Activated naive CD4-positive, alpha-beta T cell treated with anti-CD3 and anti-CD28 coated beads, Interleukin-2, amount 50 U/mL, for 16 hours (primary cell): ENCODE results near the gene DDO.
"Not testable (repeated sequence)": the region's sequence is repeated elsewhere in the genome, so short reads cannot be mapped to it uniquely, and the experiment has no call there.

Source experiments
- DNase-seq: peaks from one replicate; pipeline ENCODE4 v3.0.0-alpha.2; 2020

DDO gene

DNA sequence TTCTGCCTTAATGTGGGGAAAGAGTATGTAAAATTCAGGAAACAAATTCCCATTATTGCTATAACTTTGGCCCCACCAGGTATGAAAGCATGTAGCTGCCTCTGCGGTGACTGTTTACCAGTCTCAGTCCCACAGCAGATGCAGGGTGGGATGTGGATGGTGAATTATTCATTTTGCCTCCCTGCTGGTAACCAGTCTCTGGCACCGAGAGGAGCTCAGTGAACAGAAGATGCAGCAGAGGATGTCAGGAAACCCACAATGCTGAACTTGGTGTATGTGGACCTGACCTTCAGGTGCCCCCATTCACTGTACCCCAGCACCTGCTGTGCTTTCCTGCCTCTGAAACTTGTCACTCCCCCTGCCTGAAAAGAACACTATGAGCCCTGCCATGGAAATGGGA is 48.4 kb downstream of the DDO start:
- DNase-seq: no peak

DNA sequence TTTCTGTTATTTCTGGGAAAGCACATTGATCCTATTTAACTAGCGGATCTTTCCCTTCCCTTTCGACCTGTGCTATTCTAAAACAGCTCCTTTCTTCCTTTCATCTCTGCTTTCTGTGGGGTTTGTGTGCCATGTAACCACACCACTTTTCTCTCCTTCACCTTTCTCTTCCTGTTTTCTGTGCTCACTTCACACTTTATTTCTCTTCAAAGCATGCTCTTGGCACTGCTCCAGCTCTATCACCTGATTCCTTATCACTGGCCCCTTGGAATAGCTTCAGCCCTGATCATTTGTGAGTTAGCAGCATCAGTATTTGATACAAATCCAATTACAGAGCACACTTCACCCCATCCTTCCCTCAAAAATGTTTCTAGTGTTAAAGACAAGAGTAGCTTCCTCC is 49.1 kb downstream of the DDO start:
- no peak for DNase-seq

DNA sequence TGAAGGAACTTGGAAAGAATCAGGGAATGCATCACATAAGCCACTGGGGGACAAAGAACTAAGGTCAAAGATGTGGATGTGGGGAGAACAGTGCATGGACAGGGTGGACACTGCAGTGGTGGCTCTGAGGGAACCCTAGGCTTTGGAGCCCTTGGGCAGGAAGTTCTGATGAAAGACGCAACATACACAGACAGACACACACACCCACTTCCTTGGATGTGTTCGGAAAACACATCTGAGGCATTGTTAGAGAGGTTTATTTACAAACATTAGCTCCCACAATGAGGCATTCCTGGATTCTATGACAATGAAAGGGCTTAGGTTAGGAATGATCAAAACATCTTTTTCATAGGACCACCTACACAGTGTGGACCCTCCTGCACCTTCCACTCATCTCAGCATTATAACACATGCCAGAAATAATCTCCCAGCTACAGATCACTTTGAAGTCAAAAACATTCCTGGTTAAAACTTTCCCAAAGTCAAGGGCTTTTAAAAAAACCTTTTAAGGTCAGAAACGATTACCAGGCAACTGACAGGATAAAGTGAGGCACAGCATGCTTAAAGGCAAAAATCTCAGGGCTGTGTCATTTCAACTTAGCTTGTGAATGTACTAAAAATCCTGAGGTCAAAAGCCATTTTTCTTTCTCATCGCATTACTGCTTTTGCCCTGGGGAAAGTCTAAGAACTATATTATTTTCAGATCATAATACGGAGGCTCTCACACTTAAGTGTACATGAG is 50.8 kb downstream of the DDO start:
- DNase-seq: no peak

DNA sequence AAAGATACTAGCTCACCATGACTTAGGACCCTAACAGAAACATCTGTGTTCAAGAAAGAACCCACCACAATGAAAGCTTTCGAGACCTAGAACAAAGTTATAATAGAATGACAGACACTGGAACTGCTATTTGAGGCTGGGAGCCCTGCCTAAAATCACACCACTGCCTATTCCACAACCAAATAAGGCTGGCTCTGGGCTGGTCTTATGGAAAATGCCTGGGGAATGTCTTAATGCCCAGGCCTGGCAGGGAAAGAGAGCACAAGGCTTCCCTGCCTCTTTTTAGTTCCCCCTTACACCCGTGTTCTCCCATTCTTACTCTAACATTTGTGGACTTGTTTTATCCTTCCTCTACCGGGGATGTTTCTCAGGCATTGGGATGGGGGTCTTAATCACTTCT is 51.6 kb downstream of the DDO start:
- no peak for DNase-seq

DNA sequence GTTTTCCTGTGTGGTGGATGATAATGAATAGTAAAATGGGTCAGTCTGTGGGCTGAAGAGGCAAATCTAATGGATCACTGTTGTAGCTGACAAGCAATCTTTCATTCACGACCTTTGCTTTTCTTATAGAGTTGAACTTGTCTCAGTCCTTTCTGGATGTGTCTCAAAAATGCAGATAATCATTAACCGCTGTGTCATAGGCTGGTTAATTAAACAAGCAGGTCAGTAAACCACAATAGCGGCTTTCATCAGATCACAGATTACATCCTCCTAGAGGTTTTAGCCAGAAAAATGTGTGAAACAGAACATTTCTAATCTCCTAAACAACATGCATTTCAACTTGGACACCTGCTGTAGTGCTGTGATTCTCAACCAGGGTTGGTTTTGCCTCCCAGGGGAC is 54.7 kb downstream of the DDO start:
- no peak for DNase-seq

DNA sequence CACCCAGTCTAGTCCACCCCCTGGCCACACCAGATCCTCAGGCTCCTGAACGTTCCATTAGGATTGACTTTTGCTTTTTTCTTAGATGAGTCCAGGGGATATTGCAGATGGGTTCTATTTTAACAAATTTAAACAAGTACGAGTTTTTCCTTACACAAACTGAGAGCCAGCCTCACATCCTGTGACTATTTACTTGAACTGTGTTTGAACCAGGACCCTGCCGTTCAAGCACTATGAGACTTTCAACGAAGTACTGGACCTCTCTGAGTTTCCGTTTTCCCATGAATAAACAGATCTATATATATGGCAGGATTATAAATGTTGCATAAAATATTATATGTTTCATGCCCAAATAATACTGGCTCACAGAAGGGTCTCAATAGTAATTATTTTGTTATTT is 55.8 kb downstream of the DDO start:
- DNase-seq: no peak

DNA sequence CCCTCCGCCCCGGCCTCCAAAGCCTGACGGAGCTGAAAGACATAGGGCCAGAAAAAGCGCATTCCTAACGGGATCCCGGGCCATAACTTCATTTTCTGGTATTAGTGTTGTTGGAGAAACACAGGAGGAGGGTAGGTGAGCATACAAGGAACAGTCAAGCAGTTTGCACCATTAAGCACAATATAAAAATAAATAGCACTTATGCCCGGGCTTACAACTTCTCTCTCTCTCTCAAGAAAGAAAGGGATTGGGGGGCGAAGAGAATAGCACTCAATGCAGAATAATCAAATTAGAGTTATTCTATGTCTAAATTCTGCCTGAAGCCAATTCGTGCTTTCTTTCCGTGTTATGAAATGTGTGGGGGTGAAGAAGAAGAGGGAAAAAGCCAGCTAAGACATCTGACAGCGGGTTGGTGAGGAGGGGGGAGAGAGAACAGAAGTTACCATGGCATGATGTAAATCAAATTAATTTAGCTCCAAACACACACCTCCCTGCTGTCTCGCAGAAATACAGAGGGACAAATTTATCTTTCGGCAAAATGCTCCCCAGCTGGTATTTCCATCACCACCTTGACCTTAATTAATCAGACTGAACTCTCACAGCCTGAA is 56.7 kb downstream of the DDO start:
- no peak for DNase-seq

DNA sequence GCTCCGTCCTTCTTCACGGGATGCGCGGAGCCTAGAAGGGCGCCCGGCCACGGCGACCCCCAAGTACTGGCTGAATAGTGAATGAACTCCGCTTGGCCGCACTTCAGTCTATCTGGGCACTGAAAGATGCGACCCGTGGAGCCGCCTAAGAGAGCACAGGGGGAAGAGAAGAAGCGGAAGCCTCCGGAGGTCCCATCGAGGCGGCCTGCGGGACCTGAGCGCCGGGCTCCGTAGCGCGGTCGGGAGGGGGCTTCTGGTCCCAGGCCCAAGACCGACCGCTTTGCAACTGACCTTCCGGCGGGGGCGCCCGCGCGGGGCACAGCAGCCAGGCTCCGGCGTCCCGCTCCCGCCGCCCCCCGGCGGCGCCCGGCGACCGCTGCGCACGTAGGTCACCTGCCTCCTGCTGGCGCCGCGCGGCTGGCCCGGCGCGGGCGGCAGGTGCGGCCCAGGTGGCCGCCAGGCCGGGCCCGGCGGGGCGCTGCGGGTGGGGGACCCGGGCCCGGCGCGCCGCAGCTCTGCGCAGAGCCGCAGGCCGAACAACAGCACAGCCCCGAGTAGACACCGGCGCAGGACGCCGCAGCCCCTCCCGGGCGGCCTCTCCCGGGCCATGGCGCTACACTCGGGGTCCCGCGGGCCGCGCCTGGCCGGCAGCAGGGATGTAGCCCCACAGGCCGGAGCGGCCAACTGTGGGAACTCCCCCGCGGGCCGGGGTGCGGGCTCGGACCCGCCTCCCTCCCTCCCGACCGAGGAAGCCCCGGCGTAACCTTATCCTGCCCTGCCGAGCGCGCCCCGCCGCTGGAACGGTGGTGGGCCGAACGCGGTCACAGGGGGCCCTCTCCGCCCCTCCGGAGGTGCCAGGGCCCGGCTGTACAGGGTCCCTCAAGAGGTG is 57.5 kb downstream of the DDO start, which contains the start of gene METTL24:
Gene METTL24 (minus strand): TSS at position 686 of the 889 bp plus-strand sequence. CDS start 77 bp downstream, at position 609.
- no peak for DNase-seq

DNA sequence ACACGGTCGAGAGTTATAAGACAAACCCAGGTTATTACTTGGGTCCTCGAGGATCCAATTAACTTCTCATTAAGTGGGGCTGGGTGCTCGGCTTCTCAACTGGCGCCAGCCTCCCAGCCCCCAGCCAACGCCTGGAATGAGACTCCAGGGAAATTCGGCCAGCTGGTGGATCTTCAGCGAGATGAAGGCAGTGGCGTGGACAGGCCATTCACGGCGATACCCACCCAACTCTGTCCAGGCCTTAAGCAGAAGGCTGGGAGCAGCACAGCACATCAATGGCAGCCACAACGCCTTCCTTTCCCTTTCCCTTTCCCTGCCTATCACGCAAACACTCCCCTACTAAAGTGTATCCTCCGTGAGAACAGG is 58.1 kb downstream of the DDO start:
- no peak for DNase-seq

DNA sequence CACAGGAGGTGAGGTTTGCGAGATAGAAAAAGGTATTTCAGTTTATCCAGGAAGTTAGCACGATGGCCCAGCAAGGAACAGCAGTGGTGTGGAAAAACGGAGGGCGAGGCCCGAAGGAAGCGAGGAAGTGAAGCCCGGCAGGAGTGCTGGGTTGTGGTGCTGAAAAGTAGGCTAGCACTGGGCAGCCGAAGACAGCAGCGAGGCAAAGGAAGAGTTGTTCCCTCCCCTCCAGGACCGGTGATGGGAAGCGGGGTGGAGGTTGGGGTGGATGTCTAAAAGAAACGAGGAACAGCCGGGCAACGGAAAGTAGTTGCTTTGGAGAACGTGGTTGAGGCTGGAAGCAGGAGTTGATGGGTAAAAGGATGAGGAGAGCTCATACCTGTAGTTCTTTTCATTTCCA is 58.6 kb downstream of the DDO start:
- DNase-seq: no peak

DNA sequence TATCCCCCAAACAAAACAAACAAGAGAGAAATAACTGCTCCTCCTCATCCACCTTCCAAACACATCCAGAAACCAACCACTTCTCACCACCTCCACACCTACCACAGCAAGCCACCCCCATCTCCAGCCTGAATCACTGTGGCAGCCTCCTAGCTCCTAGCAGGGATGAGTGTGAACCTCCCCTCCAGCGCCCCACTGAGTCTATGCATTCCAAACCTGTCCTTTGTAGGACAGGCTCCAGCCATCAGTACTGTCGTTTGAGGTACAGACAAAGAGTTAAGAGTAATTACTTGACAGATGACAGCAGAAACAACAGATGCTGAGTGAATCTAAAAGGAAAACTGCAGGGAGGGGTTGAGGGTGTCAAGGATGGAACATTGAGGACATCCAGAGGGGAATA is 59.6 kb downstream of the DDO start:
- no peak for DNase-seq

DNA sequence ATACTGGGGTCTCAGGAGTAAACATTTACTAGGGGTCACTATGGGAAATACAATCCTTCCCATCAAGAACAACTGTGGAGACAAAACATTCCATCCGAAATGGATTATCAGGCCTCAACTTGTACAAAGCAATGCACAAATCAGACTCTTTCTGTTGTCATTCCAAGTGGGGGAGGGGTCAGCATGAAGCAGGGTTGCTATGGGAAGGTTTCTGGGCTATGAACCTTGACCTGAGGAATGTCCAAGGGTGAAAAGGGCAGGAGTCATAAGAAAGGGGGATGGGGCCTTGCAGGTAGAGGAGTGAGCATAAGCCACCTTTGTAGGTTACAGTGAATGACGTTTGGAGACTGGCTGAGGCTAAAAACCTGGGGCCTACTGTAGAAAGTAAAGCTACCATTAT is 60.4 kb downstream of the DDO start:
- no peak for DNase-seq

DNA sequence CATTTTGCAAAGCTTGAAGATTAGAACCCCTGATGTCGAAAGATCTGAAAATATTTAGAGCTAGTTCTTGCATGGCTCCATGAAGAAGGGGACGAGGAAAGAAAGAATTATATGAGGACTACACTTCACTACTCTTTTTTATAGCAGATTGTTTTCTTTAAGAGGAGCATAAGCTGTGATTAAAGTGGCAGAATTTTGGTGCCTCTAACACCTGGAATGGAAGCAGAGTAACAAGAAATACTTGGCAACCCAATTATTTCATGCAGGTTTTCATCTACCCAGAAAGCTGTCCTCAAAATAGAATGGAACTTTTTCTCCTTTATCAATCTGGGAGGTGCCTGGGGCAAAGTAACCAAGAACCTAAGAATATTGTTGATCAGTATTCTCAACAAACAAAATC is 61.2 kb downstream of the DDO start:
- no peak for DNase-seq

DNA sequence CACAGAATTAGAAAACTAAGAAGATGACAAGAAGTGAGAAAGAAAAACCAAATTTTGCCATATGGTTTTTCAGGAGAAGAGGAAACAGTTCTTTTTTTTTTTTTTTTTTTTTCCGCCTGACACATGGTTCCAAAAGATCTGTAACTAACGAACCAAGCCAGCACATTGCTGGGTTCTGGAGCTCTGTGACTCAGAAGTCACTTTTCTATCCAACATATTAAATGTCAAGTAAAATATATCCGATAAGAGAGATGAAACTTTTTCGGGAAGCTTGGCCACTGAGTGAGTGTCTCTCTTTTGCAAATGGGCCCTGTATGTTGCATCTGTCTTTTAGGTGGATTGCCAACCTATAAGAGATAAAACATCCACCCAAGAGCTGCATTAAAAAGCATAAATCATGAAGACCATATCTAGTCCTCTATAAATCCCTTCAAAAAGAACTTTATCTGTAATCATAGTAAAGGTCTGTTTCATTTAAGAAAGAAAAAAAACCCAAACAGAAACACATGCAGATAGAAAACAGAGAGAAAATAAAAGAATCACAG is 61.8 kb downstream of the DDO start:
- DNase-seq: no peak

DNA sequence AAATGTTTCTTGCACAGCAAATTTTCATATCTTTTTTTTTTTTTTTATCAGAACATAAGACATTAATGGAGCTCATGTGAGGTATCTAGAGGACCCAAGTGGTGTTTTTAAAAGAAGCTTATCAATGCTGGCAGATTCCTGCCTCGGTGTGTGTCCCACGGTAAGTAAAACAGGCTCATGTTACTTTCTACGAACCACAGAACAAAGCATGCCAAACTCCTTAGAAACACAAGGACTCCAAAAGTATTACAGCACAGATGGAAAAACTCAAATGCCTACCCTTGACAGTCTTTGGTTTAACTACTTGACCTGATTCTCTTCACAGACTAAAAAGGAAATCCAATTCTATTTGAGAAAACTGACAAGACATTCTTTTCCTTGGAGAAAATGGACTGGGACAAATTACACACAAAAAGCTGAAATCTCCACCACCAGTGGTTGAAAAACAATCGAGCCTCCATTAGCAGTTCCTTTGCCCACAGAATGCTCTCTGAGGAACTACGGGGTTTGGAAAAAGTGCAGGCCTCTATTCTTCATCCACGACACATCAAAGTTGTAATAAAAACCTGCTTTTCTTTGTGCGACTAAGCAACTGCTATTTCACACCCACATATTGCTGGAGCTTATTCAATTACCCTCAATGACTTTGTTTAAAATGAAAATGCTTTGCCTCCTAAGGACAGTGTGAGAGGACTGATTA is 62.7 kb downstream of the DDO start:
- no peak for DNase-seq

DNA sequence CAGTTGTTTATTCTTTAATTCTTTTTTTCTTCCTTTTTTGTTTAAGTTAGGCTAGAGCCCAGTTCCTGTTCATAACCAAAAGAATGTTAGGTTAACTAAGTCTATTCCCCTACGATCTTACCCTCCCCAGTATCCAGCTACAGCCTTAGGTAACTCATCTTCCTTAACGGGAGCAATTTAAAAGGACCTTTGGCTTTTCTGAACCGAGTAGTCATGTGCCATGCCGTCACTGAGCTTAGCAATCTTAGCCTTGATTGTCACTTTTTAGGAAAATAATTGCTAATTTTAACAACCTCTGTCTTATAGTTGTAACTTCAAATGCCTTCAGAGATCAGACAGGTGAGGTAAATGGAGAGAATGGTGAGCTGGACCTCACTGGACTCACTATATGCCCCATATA is 63.4 kb downstream of the DDO start:
- no peak for DNase-seq

DNA sequence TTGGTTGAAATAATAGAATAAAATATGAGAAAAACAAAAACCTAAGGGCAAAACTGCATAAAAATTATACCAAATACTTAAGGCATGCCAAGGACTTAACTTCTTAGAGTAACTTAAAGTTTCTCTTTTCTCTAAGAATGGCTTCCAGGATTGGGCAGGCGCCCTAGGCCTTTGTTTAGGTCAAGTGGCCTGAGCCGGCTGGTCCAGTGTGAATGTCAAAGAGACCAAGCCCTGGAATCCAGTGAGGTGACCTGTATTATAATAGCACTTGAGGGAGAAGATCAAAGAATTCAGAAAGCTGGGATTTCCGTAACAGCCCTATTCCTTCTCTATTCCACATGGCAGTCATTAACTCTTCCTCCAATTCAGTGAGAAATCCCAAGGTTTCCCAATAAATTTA is 63.8 kb downstream of the DDO start:
- DNase-seq: no peak

DNA sequence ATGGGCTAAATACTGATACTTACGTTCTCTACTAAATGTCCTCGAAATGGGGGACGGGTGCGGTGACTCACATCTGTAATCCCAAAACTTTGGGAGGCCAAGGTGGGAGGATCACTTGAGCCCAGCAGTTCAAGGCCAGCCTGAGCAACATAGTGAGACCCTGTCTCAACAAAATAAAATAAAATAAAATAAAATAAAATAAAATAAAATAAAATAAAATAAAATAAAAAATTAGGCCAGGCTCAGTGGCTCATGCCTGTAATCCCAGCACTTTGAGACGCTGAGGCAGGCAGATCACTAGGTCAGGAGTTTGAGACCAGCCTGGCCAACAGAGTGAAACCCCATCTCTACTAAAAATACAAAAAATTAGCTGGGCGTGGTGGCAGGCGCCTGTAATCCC is 64.8 kb downstream of the DDO start:
- DNase-seq: not testable (repeated sequence)

DNA sequence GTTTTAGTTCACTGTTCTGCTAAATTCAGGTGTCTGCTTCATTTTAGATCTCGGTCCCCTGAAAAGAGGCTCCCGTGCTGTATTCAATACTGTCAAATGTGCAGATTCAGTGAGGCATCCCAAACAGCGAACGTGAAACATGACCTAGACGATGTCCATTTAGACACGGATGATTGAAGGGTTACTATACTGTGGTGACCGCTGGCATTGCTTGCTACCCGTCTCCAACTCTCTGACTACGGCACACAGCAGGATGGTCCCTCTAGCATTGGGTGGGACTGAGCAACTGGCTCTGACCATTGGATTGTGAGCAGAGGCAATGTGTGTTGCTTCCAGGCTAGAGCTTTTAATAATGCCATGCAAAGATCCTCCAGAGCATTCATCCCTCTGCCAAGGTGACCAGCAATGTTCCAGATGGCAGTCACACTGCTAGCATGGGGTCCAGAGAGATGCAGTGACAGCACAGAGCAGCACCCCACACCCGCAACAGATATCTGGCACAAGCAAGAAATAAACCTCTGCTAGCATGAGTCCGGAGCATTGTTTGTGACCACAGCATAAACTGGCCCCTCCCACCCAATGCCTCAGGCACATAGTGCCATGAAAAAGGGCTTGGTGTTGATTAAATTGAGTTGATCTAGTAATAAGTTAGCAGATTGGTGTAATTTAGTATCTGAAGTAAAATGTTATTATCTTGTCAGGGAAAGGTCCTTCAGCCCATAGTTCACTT is 66.2 kb downstream of the DDO start:
- no peak for DNase-seq

DNA sequence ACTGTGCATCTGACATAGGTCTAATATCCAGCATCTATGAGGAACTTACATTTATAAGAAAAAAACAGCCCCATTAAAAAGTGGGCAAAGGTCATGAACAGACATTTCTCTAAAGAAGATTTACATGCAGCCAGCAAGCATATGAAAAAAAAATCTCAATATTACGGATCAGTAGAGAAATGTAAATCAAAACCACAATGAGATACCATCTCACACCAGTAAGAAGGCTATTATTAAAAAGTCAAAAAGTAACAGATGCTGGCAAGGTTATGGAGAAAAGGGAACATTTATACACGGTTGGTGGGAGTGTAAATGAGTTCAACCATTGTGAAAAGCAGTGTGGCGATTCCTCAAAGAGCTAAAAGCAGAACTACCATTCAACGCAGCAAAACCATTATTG is 70.3 kb downstream of the DDO start:
- no peak for DNase-seq

DNA sequence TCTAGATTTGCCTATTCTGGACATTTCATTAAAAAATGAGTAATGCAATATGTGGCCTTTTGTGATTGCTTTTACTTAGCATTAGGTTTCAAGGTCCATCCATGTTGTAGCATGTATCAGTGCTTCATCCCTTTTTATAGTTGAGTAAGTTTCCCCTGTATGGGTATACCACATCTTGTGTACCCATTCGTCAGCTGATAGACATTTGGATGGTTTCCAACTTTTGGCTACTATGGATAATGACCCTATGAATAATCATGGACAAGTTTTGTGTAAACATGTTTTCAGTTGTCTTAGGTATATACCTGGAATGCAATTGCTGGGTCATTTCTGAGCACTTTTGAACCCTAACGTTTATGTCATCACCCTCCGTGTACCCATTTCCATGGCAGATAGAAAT is 72.6 kb downstream of the DDO start:
- DNase-seq: no peak
